IPS-15b (cell line): ENCODE results near the gene FCRL6.
A peak's percentile ranks its signal among the peaks of the same experiment; 100 is the strongest.

ENCODE experiments used
- H3K27me3 ChIP-seq: one replicate; pipeline ENCODE4 v1.6.1; 2013; ENCODE audit warnings: low read length; ENCODE audit not compliant: control insufficient read depth, insufficient read depth
- H3K36me3 ChIP-seq: one replicate; pipeline ENCODE4 v1.6.1; 2013; ENCODE audit warnings: low read length; ENCODE audit not compliant: control insufficient read depth, insufficient read depth
- H3K4me1 ChIP-seq: one replicate; pipeline ENCODE4 v1.6.1; 2013; ENCODE audit warnings: mild to moderate bottlenecking, low read length; ENCODE audit not compliant: control insufficient read depth, insufficient read depth
- H3K4me3 ChIP-seq: one replicate; pipeline ENCODE4 v1.5.1; 2013; ENCODE audit warnings: low read depth, low read length
- H3K9ac ChIP-seq: one replicate; pipeline ENCODE4 v1.6.1; 2013; ENCODE audit warnings: low read depth, mild to moderate bottlenecking, low read length
- H3K9me3 ChIP-seq: one replicate; pipeline ENCODE4 v1.6.1; 2013; ENCODE audit warnings: mild to moderate bottlenecking, low read length; ENCODE audit not compliant: control insufficient read depth, insufficient read depth

The FCRL6 gene

DNA sequence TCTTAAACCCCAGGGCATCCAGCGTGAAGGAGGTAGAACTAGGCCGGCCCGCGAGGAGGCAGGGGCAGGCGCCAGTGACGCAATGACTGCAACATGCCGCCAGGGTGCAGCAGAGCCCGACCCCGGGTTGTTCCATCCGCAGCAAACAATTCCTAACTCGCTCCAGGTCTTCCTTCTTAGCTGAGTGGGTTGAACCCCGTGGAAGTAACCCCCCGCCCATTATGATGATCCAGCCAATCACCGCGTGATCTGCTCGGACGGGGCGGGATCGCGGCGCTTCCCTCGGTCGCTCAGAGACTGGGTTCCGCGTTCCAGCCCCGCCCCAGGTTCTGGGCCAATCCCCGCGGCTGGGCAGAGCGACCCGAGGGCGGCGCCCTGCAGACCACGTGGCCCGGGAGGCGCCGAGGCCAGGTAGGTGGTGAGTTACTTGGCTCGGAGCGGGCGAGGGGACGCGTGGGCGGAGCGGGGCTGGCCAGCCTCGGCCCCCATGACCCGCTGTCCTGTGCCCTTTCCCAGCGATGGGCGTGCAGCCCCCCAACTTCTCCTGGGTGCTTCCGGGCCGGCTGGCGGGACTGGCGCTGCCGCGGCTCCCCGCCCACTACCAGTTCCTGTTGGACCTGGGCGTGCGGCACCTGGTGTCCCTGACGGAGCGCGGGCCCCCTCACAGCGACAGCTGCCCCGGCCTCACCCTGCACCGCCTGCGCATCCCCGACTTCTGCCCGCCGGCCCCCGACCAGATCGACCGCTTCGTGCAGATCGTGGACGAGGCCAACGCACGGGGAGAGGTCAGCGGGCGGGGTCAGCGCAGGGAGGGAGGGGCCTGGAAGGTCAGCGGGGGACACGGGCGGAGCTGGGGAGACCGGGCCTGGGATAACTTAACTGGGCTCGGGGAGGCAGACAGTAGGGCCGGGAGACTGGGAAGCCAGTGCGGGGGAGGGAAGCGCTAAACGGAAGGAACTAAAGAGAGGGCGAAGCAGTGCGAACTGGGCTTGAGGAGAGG is 21.3 kb upstream of the FCRL6 start, which contains the start of gene DUSP23:
Gene DUSP23 (plus strand): TSS at position 380 of the 1,000 bp plus-strand sequence. CDS start 139 bp downstream, at position 519.
- no peaks in the 10 kb centered on the region for H3K27me3 ChIP-seq
- H3K4me3 ChIP-seq = peak within 1 kb of the TSS; percentile 52
- peak within 1 kb of the TSS; percentile 61 for H3K9ac ChIP-seq
- no peaks in the 10 kb centered on the region for H3K9me3 ChIP-seq
- H3K36me3 ChIP-seq = no peaks in the 10 kb centered on the region
- no peaks in the 10 kb centered on the region for H3K4me1 ChIP-seq

DNA sequence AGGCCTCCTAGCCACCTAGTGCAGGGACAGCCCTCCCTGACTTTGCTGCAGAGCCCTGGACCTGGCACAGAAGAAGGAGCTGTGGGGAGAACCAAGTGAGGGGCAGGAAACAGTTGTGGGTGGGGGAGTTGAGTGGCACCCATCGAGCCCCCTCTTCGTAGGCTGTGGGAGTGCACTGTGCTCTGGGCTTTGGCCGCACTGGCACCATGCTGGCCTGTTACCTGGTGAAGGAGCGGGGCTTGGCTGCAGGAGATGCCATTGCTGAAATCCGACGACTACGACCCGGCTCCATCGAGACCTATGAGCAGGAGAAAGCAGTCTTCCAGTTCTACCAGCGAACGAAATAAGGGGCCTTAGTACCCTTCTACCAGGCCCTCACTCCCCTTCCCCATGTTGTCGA is 20.2 kb upstream of the FCRL6 start:
- no peaks in the 10 kb centered on the region for H3K27me3 ChIP-seq
- H3K36me3 ChIP-seq = no peaks in the 10 kb centered on the region
- H3K9me3 ChIP-seq = no peaks in the 10 kb centered on the region
- H3K4me1 ChIP-seq = no peaks in the 10 kb centered on the region
- no peak overlapping the region for H3K9ac ChIP-seq
- peak overlapping the region; percentile 52 for H3K4me3 ChIP-seq

DNA sequence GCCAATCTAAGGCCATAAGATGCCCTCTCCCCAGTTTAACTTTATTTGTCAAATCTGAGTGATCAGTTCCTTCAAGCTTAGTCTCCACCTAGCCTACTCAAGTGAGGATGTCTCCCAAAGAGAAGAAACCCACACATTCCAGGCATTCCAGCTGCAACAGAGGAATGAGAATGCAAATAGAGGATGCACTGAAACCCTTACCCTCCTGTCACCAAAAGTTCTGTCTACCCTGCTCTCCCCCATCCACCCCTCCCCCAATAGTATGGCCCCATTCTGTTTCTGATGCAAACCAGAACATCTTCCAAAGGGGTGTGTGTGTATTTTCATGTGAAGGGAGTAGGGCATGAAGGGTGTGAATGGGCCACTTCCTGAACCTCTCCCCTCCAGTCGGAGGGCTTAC is 18.4 kb upstream of the FCRL6 start:
- H3K27me3 ChIP-seq = no peaks in the 10 kb centered on the region
- no peaks in the 10 kb centered on the region for H3K9me3 ChIP-seq
- no peak overlapping the region for H3K4me3 ChIP-seq
- no peaks in the 10 kb centered on the region for H3K36me3 ChIP-seq
- no peaks in the 10 kb centered on the region for H3K4me1 ChIP-seq
- no peak overlapping the region for H3K9ac ChIP-seq

DNA sequence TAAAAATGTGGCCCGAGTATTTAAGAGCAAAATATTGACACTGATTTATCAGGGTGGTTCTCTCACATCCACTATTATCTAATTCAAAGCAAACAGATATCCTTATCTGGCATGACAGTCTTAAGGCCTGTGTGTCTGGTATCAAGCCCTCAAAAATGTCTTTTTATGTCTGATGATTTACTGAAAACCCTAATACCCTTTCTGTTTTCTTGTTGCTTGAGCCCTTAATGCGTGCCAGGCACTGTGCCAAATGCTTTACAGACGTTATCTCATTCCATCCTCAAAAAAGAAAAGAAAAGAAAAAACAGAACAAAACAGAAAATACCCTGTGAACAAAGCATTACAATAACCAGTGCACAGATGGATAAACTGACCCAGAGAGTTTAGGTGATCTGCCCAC is 15.7 kb upstream of the FCRL6 start:
- no peaks in the 10 kb centered on the region for H3K9me3 ChIP-seq
- H3K36me3 ChIP-seq = no peaks in the 10 kb centered on the region
- no peak overlapping the region for H3K4me3 ChIP-seq
- H3K9ac ChIP-seq = no peak overlapping the region
- H3K4me1 ChIP-seq = no peaks in the 10 kb centered on the region
- peaks cover 2% of the 10 kb centered on the region for H3K27me3 ChIP-seq

DNA sequence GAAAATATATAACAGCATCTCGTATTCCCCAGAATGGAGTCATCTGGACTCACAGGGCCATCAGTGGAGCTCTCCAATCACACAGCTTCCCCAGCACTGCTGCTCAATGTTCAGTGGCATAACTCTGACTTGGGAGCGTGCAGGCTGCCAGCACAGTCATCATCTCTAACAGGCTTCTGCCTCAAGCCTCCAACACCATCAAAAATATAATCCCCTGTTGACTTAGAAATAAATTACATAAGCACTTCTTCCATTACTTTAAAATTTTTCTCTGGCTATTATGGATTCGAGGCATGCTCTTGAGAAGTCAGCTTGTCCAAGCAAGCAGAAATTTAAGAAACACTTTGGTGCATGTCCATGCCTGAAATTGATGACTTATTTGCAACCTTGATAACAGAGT is 15.2 kb upstream of the FCRL6 start:
- no peaks in the 10 kb centered on the region for H3K9me3 ChIP-seq
- H3K9ac ChIP-seq = no peak overlapping the region
- no peaks in the 10 kb centered on the region for H3K36me3 ChIP-seq
- H3K27me3 ChIP-seq = peaks cover 2% of the 10 kb centered on the region
- no peak overlapping the region for H3K4me3 ChIP-seq
- no peaks in the 10 kb centered on the region for H3K4me1 ChIP-seq

DNA sequence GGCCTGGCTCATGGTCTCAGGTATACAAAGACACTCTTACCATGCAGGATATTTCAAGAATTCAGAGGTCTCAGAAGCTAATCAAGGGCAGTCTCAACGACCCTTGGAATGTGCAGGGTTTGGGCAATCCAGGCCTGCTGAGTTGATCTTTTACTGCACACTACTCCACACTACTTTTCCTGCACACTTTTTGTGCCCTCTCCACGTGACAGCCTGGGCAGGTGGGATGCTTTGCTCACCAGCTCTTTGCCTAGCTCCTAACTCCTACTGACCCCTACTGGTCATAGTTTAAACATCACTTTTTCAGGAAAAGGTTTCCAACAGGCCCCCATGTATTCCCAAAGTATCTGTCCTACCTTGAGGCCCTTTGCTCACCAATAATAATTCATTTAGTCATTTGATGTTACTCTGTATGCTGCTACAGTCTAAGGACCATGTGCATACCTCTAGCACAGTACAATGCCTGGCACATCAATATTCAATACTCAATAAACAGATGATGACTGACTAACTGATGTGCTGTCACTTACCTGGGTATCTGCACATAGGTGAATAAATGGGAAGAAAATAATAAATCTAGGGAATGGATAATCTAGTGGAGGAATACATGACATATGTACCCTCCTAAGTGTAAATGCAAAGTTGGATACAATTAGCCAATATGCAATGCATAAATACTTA is 11.8 kb upstream of the FCRL6 start:
- no peaks in the 10 kb centered on the region for H3K36me3 ChIP-seq
- H3K4me3 ChIP-seq = no peak overlapping the region
- H3K27me3 ChIP-seq = peaks cover 2% of the 10 kb centered on the region
- no peak overlapping the region for H3K9ac ChIP-seq
- no peaks in the 10 kb centered on the region for H3K9me3 ChIP-seq
- no peaks in the 10 kb centered on the region for H3K4me1 ChIP-seq

DNA sequence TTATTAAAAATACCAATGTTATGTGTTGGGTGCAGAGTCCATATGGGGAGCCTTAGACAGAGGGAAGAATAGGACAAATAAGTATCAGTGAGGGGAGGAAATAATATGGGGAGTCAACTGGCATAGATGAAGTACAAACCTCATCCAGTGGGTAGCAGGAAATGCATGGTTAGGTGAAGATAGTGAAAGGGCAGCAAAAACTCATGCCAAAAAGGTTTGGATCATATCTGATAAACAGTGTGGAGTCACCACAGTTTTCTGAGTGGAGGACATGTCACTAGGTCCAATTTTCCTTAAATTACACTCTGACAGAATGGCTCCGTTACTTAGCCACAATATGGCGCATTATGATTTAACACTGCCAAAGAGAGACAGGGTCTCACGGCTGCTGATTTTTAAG is 11.1 kb upstream of the FCRL6 start:
- Histone ChIP-seq H3K27me3 (peaks cover 6% of the 10 kb centered on the region), H3K4me1 (no peaks in the 10 kb centered on the region), H3K4me3 (no peak overlapping the region), H3K9ac (no peak overlapping the region), H3K36me3 (no peaks in the 10 kb centered on the region), H3K9me3 (no peaks in the 10 kb centered on the region)

DNA sequence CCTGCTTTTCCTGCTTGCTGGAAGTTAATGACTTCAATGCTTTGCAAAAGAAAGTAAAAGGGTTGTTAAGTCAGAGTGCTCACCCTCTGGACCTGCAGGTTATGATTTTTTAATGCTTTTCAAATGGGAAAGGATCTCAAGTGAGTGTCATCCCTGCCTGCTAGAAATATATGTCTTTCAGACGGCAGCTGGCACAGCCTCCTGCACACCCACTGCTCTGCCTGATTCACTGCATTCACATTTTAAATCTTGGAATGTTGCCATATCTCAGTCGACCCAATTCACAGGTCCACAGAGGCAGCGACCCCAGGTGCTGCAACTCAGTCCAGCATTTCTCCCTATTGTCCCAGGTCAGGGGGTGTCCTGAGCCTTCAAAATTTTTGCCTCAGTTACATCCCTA is 10.7 kb upstream of the FCRL6 start:
- Histone ChIP-seq H3K9me3 (no peaks in the 10 kb centered on the region), H3K27me3 (peaks cover 6% of the 10 kb centered on the region), H3K4me3 (no peak overlapping the region), H3K9ac (no peak overlapping the region), H3K4me1 (no peaks in the 10 kb centered on the region), H3K36me3 (no peaks in the 10 kb centered on the region)

DNA sequence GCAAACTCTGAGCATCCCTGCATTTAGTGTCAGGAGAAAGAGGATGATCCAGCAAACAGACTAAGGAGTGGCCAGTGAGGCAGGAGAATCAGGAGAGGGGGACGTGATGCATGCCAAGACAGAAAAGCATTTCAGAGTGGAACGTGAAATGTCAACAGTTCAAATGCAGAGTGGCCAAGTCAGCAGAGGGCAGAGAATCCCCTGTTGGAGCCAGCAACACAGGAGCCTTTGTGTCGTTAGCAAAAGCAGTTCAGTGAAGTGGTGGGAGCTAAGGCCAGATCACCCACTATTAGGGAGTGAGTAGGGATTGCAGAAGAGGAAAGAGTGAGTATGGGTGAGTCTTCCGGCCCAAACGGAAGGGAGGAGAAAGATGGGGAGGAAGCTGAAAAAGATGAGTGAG is 6.6 kb upstream of the FCRL6 start:
- no peak overlapping the region for H3K9ac ChIP-seq
- no peaks in the 10 kb centered on the region for H3K36me3 ChIP-seq
- H3K4me1 ChIP-seq = no peaks in the 10 kb centered on the region

DNA sequence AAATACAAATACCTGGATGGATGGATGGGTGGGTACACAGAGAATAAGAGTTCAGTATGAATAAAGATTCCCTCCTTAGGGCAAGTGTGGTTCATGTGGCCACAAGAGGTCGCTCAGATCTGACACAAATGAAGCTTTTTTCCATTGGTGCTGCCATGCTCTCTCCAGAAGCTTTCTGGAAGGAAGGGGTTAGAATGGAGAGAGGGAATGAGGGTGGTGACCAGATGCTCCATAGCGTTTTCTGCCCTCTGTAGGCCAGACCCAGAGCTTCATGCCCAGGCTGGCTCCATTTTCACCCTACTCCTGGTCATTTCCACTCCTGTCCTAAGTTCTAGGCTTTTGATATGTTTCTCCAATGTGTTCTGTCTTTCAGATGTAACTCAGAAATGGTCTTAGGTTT is 3.3 kb upstream of the FCRL6 start:
- Histone ChIP-seq H3K9ac (no peak overlapping the region), H3K4me1 (no peaks in the 10 kb centered on the region), H3K36me3 (no peaks in the 10 kb centered on the region), H3K27me3 (peaks cover 7% of the 10 kb centered on the region), H3K9me3 (no peaks in the 10 kb centered on the region), H3K4me3 (no peak overlapping the region)

More for the DNA sequence above, 6.6 kb upstream of the FCRL6 start:
- Histone ChIP-seq H3K4me3 (no peak overlapping the region), H3K9me3 (no peaks in the 10 kb centered on the region), H3K27me3 (peaks cover 7% of the 10 kb centered on the region)

DNA sequence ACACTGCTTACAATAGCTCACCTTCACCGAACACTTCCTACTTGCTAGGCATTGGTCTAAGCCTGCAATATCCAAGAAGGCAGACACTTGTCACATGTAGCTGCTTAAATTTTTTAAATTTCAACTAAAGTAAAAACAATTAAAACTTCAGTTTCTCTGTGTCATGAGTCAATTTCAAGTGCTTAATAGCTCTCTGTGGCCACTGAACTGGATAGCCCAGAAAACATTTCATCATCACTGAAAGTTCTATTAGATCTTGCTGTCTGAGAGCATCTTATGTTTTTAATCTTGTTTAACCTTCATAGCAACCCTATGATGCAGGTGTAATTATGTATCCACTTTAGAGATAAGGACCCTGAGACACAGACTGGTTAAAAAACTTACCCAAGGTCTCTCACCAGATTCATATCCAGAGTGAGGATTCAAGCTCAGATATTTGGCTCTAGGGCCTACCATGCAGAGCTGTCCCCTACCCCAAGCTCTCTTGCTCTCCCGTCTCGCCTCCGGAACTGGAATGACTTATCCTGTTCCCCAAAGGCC is 2.6 kb upstream of the FCRL6 start:
- Histone ChIP-seq H3K9ac (no peak overlapping the region), H3K4me3 (no peak overlapping the region), H3K9me3 (no peaks in the 10 kb centered on the region), H3K27me3 (peaks cover 7% of the 10 kb centered on the region), H3K4me1 (no peaks in the 10 kb centered on the region), H3K36me3 (no peaks in the 10 kb centered on the region)
